GM19324 (cell line): ENCODE data around the gene CPSF3.

Experiments used
- ATAC-seq: cut with Tn5 transposase; IDR thresholded peaks from one replicate; pipeline ENCODE4 v1.9.1; 2021; ENCODE audit warnings: mild to moderate bottlenecking, moderate library complexity; ENCODE audit not compliant: unreplicated experiment, low FRiP score

The CPSF3 gene

GRCh38 chr2:9416962-9417316 lies 6.5 kb upstream of the CPSF3 start:
- ATAC-seq: no peak

- ATAC-seq: no peak
Measured at GRCh38 chr2:9417725-9418124, 5.7 kb upstream of the CPSF3 start.

- ATAC-seq: no peak
Measured at GRCh38 chr2:9418746-9419145, 4.7 kb upstream of the CPSF3 start.

GRCh38 chr2:9419541-9419940 lies 3.9 kb upstream of the CPSF3 start:
- ATAC-seq: no peak

GRCh38 chr2:9420495-9420894 lies 3.0 kb upstream of the CPSF3 start:
- ATAC-seq: no peak

GRCh38 chr2:9422321-9423099 lies 944 bp upstream of the CPSF3 start:
- peak; percentile 38 for ATAC-seq

GRCh38 chr2:9423922-9424272 lies 443 bp downstream of the CPSF3 start:
- peak; percentile 3 for ATAC-seq

- no peak for ATAC-seq
Measured at GRCh38 chr2:9424447-9425164, 1.2 kb downstream of the CPSF3 start.

- ATAC-seq: no peak
Measured at GRCh38 chr2:9428965-9429577, 5.6 kb downstream of the CPSF3 start.

- ATAC-seq: no peak
Measured at GRCh38 chr2:9430316-9431293, 7.2 kb downstream of the CPSF3 start.

- ATAC-seq: no peak
Measured at GRCh38 chr2:9434489-9434888, 11.0 kb downstream of the CPSF3 start.

- no peak for ATAC-seq
Measured at GRCh38 chr2:9439536-9439935, 16.1 kb downstream of the CPSF3 start.

- no peak for ATAC-seq
Measured at GRCh38 chr2:9440058-9440727, 16.7 kb downstream of the CPSF3 start.

GRCh38 chr2:9441556-9441955 lies 18.1 kb downstream of the CPSF3 start:
- no peak for ATAC-seq

- no peak for ATAC-seq
Measured at GRCh38 chr2:9443526-9443925, 20.1 kb downstream of the CPSF3 start.

- ATAC-seq: no peak
Measured at GRCh38 chr2:9445089-9445488, 21.6 kb downstream of the CPSF3 start.

- ATAC-seq: no peak
Measured at GRCh38 chr2:9451231-9451630, 27.8 kb downstream of the CPSF3 start.

- no peak for ATAC-seq
Measured at GRCh38 chr2:9460441-9461017, 37.1 kb downstream of the CPSF3 start.

GRCh38 chr2:9461079-9461478 lies 37.6 kb downstream of the CPSF3 start:
- ATAC-seq: no peak

GRCh38 chr2:9462313-9462712 lies 38.9 kb downstream of the CPSF3 start:
- ATAC-seq: no peak
